ENCODE results near the gene MED27. TPM values are rescaled to one million over a fixed set of nuclear protein-coding genes. Genes with fewer than 3 reads are reported as not detected.

MED27 gene
- total and polyA plus RNA-seq, 9 of the 15 experiments (the other 6 are each of a cell fraction or from before 2014, with no cell fraction given) = 24.4 to 91.0 (median 36.1) TPM

GRCh38 chr9:131934673-131935072 lies 145.0 kb downstream of the MED27 start:
- no peak for ATAC-seq
- H3K36me3 ChIP-seq (ENCODE audit: control insufficient read depth, insufficient read depth, low read length) = peaks cover 13% of the 10 kb centered on the region; the same call in 2 of the 3 replicates
- H3K4me1 ChIP-seq (replicated peaks in 1 of 2; ENCODE audit: control insufficient read depth in 2 of 2, insufficient read depth in 2 of 2, low read length in 2 of 2) = no peaks in the 10 kb centered on the region
- H3K4me3 ChIP-seq = no peak overlapping the region
- in situ Hi-C loops (cut with MboI) (no loop called here), intact Hi-C loops (cut with micrococcal nuclease) (no loop called here)
- no peak overlapping the region for H2AFZ ChIP-seq (ENCODE audit: low read depth, low read length)
- WGBS (ENCODE audit: insufficient coverage, low coverage, missing lambda C conversion rate) = 66% methylated on average over 3 of the region's 3 CpGs
- TF ChIP-seq, protein P1, sequence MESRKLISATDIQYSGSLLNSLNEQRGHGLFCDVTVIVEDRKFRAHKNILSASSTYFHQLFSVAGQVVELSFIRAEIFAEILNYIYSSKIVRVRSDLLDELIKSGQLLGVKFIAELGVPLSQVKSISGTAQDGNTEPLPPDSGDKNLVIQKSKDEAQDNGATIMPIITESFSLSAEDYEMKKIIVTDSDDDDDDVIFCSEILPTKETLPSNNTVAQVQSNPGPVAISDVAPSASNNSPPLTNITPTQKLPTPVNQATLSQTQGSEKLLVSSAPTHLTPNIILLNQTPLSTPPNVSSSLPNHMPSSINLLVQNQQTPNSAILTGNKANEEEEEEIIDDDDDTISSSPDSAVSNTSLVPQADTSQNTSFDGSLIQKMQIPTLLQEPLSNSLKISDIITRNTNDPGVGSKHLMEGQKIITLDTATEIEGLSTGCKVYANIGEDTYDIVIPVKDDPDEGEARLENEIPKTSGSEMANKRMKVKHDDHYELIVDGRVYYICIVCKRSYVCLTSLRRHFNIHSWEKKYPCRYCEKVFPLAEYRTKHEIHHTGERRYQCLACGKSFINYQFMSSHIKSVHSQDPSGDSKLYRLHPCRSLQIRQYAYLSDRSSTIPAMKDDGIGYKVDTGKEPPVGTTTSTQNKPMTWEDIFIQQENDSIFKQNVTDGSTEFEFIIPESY (CRISPR knock-in tag; IDR thresholded peaks at IDR 0.05) = no peak
- TF ChIP-seq ARID2 (IDR thresholded peaks at IDR 0.05) (no peak), ZNF146 (CRISPR knock-in tag; IDR thresholded peaks at IDR 0.05; ENCODE audit: unreplicated experiment) (peak; percentile 64)
- no peak overlapping the region for H3K4me2 ChIP-seq (ENCODE audit: insufficient read depth, low read length)
- no peaks in the 10 kb centered on the region for H3K9me1 ChIP-seq (ENCODE audit: control insufficient read depth, insufficient read depth, low read length)
- BruUV-seq (replicated peaks) = no TSS peak
- no peaks in the 10 kb centered on the region for H3K27me3 ChIP-seq (ENCODE audit: control insufficient read depth in 2 of 2, insufficient read depth in 2 of 2, low read length in 2 of 2)
- CTCF ChIA-PET (ENCODE audit: low intra/inter-chr PET ratio) = no interaction called here
- no peak overlapping the region for H3K9ac ChIP-seq (ENCODE audit: insufficient read depth in 1 of 2, low read depth in 2 of 2, low read length in 2 of 2)
- no peak for FAIRE-seq
- H3K79me2 ChIP-seq (ENCODE audit: control insufficient read depth, insufficient read depth, low read length) = no peaks in the 10 kb centered on the region
- no peak for DNase-seq (ENCODE audit: extremely low read depth in 1 of 4, low spot score in 3 of 4)
- POLR2A ChIA-PET = no interaction called here
- no peaks in the 10 kb centered on the region; the same call in 1 of the 2 replicates for H4K20me1 ChIP-seq (replicated peaks; ENCODE audit: control insufficient read depth, insufficient read depth, low read length)
- no peaks in the 10 kb centered on the region for H3K9me3 ChIP-seq (replicated peaks; ENCODE audit: control insufficient read depth, insufficient read depth, low read depth, low read length)
- H3K27ac ChIP-seq (ENCODE audit: extremely low read depth, low read depth, low read length) = no peak overlapping the region

DNA sequence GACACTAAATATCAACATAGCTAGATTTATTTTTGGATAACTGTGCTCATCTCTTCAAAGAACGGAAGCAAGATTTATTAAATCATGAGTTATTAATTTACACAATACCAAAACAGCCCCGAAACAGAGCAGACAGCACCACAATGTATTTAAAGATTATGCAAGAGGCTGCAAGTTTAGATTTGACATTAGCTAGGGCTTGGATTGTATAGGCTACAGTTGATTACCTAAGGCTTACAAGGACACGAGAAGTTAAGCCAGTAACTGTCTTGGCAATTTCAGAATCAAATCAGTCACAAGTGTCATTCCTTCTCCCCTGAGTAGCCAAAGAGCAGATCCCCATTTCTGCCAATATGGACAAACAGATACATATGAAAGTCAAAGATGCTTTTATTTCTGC lies 152.6 kb downstream of the MED27 start:
- H3K9me1 ChIP-seq (ENCODE audit: control insufficient read depth, insufficient read depth, low read length) = no peaks in the 10 kb centered on the region
- no peak overlapping the region for H3K27ac ChIP-seq (ENCODE audit: extremely low read depth, low read depth, low read length)
- intact Hi-C loops (cut with micrococcal nuclease) = no loop called here
- DNase-seq (ENCODE audit: extremely low read depth in 1 of 4, low spot score in 3 of 4) (no peak), FAIRE-seq (no peak), ATAC-seq (no peak)
- ChIA-PET POLR2A (interaction anchor here (0.6 kb wide), 1 partner anchor 247 kb away, joined by 3 read pairs; no protein-coding TSS in a partner anchor), CTCF (ENCODE audit: low intra/inter-chr PET ratio) (no interaction called here)
- no peak overlapping the region for H3K4me2 ChIP-seq (ENCODE audit: insufficient read depth, low read length)
- H3K4me1 ChIP-seq (replicated peaks in 1 of 2; ENCODE audit: control insufficient read depth in 2 of 2, insufficient read depth in 2 of 2, low read length in 2 of 2) = no peaks in the 10 kb centered on the region
- H3K79me2 ChIP-seq (ENCODE audit: control insufficient read depth, insufficient read depth, low read length) = no peaks in the 10 kb centered on the region
- no peak overlapping the region for H3K9ac ChIP-seq (ENCODE audit: insufficient read depth in 1 of 2, low read depth in 2 of 2, low read length in 2 of 2)
- TF ChIP-seq PURB (CRISPR knock-in tag; IDR thresholded peaks at IDR 0.05; ENCODE audit: low read depth) (no peak), MAZ (CRISPR knock-in tag; conservative IDR thresholded peaks at IDR 0.05 in 1 of 2, IDR thresholded peaks at IDR 0.05 in 1 of 2) (no peak), FOXA3 (CRISPR knock-in tag; conservative IDR thresholded peaks at IDR 0.05 in 1 of 2, IDR thresholded peaks at IDR 0.05 in 1 of 2) (no peak), CEBPG (CRISPR knock-in tag; IDR thresholded peaks at IDR 0.05) (no peak), CEBPG (tag; conservative IDR thresholded peaks at IDR 0.05 in 1 of 2, IDR thresholded peaks at IDR 0.05 in 1 of 2) (0 out of 4 replicates have a peak, but pooled peaks of 1 of the 2 experiments have one; percentile 25), NUFIP1 (IDR thresholded peaks at IDR 0.05; ENCODE audit: partially characterized antibody) (no peak)
- no peak overlapping the region for H3K4me3 ChIP-seq
- H3K36me3 ChIP-seq (ENCODE audit: control insufficient read depth, insufficient read depth, low read length) = no peaks in the 10 kb centered on the region; the same call in 2 of the 3 replicates
- 50% methylated on average over 3 of the region's 3 CpGs for WGBS (ENCODE audit: insufficient coverage, low coverage, missing lambda C conversion rate)
- no TSS peak for BruUV-seq (replicated peaks)
- no peaks in the 10 kb centered on the region for H3K27me3 ChIP-seq (ENCODE audit: control insufficient read depth in 2 of 2, insufficient read depth in 2 of 2, low read length in 2 of 2)
- in situ Hi-C loops (cut with MboI) = no loop called here
- no peaks in the 10 kb centered on the region; the same call in 1 of the 2 replicates for H4K20me1 ChIP-seq (replicated peaks; ENCODE audit: control insufficient read depth, insufficient read depth, low read length)
- H3K9me3 ChIP-seq (replicated peaks; ENCODE audit: control insufficient read depth, insufficient read depth, low read depth, low read length) = no peaks in the 10 kb centered on the region
- H2AFZ ChIP-seq (ENCODE audit: low read depth, low read length) = no peak overlapping the region

Data from K562 (cell line).